NOMO-1 treated with DMSO at 0.1 percent for 48 hours (cell line): Measurements from ENCODE around the gene ZNF436.

Source experiments
- DNase-seq: peaks from one replicate; lab custom pipeline; 2025; ENCODE audit not compliant: unreplicated experiment; lab: John Stamatoyannopoulos, UW

Gene ZNF436

DNA sequence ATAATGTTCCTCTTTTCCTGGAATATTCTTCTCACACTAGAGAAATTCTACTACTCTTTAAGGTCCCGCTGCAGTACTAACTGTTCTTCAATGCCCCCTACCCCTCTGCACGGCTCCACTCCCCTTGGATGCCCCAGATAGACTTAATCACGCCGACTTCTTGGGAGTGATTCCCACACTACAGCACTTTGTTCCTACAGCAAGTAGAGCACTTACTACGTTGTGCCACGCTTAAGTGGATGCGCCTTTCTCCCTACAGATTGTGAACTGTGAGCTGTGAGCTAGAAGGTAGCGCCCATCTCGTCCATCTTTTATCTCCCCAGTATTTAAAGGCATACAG, 2.2 kb downstream of the ZNF436 start:
- no peak for DNase-seq

DNA sequence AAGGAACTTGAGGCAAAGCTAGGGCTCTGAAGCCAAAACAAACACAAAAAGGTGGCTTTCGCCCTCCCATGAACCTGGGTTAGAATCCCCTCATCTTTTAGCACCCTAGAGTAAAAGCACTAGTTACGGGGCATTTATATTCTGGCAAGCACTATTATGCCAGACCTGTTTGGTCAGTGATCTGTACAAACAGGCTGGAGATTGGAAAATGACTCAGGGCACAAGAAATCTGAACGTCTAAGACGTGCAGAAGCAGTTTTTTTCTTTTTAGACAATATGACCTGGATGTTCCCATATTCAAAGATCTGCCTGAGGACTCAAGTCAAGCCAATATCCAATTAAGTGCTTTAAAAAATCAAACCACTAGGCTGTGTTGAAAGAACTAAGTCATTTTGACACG, 3.0 kb downstream of the ZNF436 start:
- no peak for DNase-seq

DNA sequence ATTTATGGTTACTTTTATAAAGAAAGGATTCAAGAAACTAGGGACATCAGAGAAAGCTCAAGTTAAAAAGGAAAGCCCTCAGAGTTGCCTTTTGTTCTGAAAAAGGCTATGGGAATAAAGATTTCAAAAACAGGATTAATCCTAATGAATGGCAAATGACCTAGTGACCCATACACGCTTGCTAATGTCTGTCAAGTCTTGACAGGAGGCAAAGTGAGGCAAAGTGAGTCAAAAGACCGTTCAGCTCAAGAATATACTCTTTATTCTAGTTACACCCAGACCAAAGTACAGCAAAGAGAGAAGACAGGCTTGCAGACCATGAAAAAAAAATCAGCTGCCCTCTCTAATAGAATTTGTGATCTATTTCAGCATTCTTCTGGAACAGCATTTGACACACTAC, 3.5 kb downstream of the ZNF436 start:
- no peak for DNase-seq

DNA sequence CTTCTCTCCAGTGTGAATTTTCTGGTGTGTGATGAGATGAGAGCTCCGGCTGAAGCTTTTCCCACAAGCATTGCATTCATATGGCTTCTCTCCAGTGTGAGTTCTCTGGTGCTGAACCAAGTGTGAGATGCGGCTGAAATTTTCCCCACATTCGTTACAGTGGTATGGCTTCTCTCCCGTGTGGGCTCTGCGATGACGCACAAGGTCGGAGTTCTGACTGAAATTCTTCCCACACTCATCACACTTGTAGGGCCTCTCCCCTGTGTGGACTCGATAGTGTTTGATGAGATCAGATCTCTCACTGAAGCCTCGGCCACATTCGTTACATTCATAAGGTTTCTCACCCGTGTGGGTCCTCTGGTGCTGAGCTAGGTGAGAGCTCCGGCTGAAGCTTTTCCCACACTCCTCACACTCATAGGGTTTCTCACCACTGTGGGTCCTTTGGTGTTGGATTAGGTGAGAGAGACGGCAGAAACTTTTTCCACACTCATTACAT, 7.4 kb downstream of the ZNF436 start:
- DNase-seq, result no peak

DNA sequence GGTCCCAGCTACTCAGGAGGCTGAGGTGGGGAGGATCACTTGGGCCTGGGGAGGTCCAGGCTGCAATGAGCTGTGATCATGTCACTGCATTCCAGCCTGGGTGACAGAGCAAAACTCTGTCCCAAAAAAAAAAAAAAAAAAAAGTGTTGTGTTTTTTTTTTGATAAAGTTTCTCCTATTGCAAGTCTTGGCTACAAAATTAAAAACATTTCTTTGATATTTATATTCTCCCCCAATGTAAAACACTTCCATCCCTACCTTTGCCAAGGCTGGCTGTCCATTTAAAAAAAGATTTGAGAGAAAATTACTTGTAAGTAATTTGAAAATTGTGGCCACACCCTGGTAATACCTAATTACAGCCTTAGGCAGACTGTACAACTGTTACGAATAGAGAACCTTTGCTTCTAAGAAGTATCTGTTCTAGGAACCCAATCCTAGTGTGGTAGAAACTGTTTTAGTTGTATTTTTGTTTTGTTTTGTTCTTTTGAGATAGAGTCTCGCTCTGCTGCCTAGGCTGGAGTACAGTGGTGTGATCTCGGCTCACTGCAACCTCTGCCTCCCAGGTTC, 11.2 kb downstream of the ZNF436 start:
- no peak for DNase-seq

DNA sequence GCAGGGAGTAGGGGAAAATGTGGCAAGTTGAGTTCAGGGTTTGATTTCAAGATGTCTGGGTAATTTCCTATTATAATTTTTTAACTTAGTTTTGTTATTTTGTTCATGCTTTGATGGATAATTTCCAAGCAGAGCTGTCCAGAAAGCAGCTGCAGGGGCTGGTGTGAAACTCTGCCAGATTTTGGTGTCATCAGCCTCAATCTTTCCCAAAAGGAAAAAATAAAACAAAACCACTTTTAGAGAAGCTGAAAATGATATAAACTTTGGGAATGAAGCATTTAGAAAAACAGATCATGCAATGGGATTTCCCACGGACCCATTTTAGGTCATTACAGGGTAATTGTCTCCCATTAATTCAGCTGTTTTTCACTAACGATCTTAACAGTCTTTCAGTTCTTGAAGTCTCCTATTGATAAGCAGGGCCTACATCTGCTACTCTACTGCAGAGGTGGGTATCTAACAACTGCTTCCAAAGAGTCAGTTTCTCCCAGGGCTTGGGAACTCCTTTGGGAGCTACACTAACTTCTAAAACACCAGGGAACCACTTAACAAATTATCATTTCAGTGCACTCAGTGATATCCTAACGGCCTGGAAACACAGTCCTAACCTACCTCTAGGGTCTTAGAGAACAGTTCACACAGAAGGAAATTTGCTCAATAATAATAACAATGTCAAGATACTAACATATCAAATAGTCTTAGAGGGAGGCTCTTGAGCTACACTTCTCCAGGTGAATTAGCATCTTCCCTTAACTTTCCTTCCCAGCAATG, 12.3 kb downstream of the ZNF436 start:
- DNase-seq, result no peak

DNA sequence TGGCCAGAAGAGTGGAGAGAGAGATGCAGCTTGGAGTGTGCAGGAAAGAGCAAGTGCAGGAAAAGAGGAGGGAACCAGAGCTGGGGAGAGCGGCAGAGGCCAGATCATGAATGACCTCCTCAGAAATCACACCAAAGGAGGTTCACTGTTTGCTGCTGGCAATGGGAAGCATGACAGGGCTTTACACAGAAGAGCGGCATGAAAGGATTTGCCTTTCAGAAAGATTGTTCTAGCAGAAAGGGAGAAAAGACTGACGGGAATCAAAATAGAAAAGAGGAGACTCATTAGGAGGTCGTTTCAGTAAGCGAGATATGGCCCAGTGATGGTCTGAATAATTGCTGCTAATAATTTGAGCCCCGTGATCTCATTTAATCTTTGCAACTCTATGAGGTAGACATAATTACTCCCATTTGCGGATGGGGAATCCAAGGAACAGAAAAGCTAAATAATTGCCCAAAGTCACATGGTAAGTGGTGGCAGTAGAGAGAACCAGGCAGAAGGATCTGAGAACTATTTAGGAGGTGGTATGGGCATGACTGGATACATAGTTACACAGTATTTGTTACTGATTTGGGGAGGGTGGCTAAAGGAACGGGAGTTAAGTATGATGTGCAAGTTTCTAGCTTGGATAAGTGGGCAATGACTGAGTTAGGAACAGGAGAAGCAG, 13.0 kb downstream of the ZNF436 start:
- DNase-seq, result no peak

DNA sequence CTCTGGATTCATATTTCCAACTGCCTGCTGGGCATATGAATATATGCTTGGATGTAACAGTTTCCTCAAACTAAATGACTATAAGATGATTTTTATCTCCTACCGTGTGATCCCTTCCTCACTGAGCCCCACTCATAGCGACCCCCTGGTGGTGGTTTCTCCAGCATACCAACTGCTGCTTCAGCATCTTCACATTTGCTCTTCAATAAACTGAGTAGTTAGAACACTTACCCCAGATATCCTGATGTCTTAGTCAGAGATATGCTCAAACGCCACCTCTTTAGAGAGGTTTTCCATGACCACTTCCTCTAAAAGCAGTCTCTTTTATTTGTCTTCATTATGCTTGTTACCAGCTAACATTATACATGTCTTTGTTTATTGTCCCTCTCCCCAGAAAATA, 15.4 kb downstream of the ZNF436 start:
- DNase-seq, result no peak

DNA sequence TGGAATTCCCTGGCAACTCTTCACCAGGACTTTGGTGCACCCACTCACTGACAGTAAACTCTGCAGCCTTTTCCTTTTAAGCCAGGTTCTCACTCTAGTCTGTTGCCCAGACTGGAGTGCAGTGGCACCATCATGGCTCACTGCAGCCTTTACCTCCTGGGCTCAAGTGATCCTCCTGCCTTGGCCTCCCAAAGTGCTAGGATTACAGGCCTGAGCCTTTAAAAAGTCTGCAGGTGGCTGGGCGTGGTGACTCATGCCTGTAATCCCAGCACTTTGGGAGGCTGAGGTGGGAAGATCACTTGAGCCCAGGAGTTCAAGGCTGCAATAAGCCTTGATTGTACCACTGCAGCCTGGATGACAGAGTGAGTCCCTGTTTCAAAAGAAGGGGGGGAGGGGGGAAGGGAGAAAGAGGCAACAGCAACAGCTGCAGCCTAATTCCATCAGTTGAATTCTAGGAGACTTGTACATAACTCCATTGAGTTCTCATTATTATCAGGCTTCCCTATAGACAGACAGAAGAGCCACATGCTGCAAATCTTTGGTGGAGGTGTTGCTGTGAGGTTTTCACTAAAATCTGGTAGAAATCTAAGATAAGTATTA, 17.4 kb downstream of the ZNF436 start:
- DNase-seq, result no peak

DNA sequence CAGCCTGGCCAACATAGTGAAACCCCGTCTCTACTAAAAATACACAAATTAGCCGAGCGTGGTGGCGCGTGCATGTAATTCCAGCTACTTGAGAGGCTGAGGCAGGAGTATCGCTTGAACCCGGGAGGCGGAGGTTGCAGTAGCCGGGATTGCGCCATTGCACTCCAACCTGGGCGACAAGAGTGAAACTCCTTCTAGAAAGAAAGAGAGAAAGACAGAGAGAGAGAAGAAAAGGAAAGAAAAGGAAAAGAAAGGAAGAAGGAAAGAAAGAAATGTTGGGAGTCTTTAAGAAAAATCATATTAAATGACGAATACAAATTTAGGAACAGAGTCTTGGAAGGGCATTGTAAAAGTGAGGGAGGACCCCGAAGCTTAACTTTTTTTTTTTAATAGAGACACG, 23.7 kb downstream of the ZNF436 start:
- no peak for DNase-seq

DNA sequence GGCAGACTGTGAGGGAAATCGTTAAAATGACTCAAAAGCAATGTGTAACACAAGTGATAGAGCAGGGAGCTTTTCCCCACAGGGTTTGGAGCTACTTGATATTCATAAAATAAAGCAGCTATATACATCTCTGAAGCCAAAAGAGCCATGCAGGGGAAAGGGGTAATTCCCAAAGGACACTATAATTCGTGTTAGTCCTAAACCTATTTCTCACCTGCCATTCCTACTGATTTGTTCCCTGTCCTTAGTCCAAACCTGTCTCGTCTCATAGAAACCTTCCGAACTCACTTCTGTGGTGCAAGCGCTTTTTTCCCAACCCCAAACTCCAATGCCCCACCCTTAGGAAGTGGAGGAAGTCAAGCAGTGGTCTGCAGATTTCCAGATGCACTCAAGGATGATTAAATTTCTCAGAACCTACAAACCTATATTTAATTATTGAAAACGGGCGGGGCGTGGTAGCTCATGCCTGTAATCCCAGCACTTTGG, 24.6 kb downstream of the ZNF436 start:
- DNase-seq, result no peak

DNA sequence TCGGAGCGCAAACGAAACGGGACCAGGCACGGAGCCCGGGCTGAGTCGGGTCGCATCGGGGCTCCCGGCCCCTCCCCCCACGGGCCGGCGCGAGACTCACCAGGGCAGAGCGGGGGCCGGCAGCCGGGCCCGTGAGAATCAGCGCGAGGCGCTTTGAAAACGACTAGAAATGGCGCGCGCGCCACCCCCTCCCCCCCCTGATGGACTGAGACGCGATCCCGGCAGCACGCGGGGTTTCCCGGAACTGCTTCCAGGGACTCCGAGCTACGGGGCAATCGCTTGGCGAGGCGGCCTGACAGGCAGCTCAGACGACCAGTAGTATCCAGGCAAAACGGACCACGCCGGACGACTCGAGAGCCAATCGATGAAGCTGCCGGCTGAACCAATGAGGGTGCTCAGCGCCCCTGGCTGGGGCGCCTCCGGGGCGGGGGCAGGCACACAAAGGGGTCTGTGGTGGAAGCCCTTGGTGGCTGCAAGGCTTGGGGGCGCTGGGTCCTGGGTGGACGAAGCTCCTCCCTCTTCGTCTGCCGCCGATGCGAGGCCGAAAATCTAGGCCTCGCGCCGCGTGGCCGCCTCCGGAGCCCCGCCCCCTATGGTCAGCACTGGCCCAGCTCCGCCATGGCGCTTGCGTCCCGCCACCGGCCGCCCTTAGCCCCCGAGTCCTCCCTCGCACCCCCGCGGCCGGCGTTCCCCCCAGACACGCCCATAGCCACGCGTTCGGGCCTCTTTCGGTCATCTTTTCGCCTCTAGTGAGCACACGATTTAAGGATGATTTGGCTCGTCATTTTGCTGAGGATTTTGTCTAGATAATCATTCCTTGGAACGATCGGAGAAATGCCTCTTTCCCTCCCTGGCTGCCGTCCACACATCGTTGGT, 25.3 kb downstream of the ZNF436 start, which contains the start of gene HNRNPR:
Gene HNRNPR (minus strand): TSS at position 174 of the 876 bp plus-strand sequence. CDS start 3,276 bp downstream, outside the sequence.
- DNase-seq, result peak; percentile 99

DNA sequence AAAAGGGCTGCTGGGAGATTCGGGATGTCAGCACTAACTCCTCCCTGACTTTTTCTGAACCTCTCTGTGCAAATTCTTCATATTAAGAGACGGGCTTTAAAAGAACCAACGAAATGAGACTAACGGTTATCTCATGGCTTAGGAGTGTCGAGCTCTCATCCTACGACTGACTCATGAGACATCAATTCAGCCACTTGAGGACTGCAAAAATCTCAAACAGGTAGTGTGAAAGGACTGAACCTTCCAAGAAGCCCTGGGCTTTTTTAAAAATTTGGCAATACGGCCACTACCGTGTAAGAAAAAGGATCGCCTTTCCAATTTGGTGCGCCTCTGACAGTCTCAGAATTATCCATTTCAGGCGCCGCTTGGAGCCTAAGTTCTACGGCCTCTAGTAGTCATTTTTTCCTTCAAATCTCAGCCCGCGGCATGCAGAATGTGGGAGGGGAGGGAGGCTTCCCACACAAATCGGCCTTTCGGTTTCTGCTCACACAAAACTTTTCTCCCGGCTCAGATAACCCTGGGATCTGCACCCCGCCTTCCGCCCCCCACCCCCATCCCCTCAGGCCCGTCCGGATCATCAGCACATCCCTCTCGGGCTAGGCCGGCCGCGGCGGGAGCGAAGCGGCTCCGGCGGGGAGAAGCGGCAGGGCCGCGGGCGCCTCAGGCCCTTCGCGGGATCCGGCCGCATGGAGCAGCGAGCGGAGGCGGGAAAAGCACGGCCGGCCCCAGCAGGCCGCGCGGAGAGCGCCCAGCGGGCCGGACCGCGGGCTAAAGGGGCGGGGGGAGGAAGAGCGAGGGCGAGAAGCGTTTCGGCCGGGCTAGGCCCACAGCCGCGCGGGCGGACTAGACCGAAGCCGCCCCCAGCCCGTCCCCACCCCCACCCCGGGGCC, 26.2 kb downstream of the ZNF436 start:
- DNase-seq, result peak; percentile 33

DNA sequence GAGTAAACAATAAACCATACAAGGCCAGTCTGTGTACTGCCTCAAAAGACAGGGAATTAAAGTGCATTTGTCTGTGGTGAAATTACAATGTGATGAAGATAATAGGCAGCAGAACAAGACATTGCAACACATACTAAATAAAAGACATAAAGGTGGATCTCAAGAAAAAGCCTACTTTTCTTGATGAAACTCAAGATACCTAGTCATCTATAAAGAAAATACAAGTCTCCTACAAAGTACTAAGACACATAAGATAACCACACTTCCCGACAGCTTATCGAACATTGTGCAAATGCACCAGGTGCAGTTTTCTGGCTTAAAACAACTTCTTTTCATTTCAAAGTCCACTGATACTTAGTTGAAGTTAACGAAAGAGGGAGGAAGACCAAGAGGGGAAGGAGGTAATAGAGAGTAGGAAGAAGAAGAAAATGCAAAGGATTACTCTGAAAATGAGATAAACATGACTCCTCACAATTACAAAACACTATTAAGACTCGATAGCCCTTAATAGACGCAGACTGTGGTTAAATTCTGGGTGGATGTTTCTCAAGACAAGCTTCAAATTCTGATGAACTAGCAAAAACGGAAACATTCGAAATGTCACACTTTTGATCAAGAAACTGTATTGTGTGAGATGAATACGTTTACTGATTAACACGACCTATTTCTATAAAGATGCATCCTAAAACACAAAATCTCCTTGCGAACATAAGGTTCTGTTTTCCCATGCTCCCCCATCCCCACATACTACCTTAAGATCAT, 27.5 kb downstream of the ZNF436 start:
- no peak for DNase-seq

DNA sequence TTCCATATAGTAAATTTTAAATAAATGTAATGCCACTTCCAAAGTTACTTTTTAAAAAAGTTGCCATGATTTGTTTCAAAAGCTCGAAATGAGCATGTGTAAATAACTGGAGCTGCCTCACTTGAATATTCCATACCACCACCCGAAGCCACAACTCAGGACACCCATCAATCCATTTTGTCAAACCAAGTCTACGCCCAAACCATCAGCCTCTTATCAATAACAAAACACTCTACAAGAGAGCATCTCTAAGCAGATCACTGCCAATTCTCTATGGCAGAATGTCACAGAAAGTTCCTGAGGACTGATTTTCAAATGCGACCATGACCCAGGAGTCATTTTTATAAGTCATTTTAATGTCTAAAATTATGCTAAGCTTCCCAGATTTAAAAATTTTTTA, 30.0 kb downstream of the ZNF436 start:
- DNase-seq, result no peak

DNA sequence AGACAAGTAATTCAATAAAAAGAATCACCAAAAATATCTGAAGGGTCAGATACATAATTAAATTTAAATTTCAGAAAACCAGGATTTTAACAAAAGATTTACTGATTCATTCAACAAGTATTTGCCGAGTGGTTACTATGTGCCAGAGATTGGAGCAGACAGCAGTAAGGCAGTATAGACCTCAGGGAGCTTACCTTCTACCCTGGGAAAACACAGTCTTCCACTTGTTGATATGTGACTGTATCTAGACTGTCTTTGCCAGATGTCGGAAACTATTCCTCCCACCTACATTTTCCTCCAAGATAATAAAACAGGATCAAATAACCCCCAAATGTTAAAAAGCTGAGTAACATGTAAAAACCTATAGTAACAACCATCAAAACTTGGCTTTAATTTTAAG, 31.8 kb downstream of the ZNF436 start:
- no peak for DNase-seq

DNA sequence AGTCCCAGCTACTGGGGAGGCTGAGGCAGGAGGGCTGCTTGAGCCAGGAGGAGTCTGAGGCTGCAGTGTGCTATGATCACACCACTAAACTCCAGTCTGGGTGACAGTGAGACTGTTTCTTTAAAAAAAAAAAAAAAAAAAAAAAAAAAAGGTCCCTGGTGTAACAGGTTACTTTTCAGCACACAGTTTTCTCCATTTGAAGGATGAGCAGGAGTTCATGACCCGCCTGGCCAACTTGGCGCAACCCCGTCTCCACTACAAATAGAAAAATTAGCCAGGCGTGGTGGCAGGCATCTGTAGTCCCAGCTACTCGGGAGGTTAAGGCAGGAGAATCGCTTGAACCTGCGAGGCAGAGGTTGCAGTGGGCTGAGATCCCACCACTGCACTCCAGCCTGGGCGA, 37.9 kb downstream of the ZNF436 start:
- DNase-seq, result no peak

DNA sequence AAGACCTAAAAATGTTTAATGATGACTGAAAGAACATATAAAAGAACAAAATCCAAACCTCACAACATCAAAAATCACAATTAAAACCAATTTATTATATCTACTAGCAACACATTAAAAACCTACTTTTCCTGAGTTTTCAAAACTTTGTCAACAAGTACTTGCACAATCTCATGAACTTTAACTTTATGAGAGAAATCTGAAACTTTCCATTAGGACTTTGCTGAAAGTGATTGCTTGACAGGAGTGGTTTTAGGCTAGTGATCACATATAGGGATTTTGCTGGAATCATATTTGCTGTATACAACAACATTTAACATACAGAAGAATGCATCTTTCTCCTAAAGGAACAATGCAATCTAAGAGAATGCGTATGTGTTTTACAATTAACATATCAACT, 38.8 kb downstream of the ZNF436 start:
- no peak for DNase-seq

DNA sequence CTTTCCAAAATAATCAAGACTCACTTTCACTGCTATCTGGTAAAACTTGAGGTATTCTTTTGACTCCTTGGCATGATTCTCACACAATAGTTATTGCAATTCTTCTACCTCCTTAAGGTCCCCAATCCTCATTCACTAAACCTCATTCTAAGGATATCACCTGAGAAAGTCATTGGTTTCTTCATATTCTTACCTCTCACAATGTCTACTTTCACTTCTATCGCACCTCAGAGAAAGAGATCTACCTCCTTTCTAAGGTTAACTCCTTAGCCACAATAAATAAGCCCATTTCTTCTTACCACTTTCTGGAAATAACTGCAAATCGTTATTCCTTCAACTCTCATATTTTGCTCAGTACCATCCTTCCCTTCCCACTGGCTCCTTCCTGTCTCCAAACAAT, 44.2 kb downstream of the ZNF436 start:
- no peak for DNase-seq
